ENCODE results near the gene MSI1. TPM values are rescaled to one million over a fixed set of nuclear protein-coding genes. Genes with fewer than 3 reads are reported as not detected.

MSI1 gene
- polyA plus RNA-seq, 6 donors from 2014 or later = not detected

- Mint-ChIP-seq H3K9me3 (peaks cover 0 to 2% (median 0%) of the 10 kb centered on the region in 7 donors), H3K4me1 (peaks cover 4 to 10% (median 10%) of the 10 kb centered on the region in 3 donors), H3K36me3 (no peaks in the 10 kb centered on the region), H3K27me3 (peaks cover 69 to 94% (median 91%) of the 10 kb centered on the region in 3 donors), H3K4me3 (peak overlapping the region in 5 of 8 donors; percentile 33 to 66 (median 45)), H3K27ac (no peak overlapping the region)
- peak; percentile 15 for DNase-seq
- ATAC-seq (ENCODE audit: low read depth in 2 of 2) = peak; percentile 68 to 76
Measured at GRCh38 chr12:120361506-120362208, 7.3 kb downstream of the MSI1 start.

- no peak overlapping the region for H3K27ac Mint-ChIP-seq
Measured at GRCh38 chr12:120359128-120359527, 9.8 kb downstream of the MSI1 start.

GRCh38 chr12:120358412-120359100 lies 10.4 kb downstream of the MSI1 start:
- Mint-ChIP-seq H3K27ac (no peak overlapping the region), H3K4me3 (no peak overlapping the region), H3K9me3 (peaks cover 0 to 2% (median 0%) of the 10 kb centered on the region in 7 donors), H3K4me1 (peaks cover 7 to 10% (median 10%) of the 10 kb centered on the region in 3 donors), H3K36me3 (no peaks in the 10 kb centered on the region), H3K27me3 (peaks cover 54 to 76% (median 75%) of the 10 kb centered on the region in 3 donors)
- DNase-seq (no peak), ATAC-seq (ENCODE audit: low read depth in 2 of 2) (no peak)

More at GRCh38 chr12:120359128-120359527, 9.8 kb downstream of the MSI1 start:
- peaks cover 0 to 2% (median 0%) of the 10 kb centered on the region in 7 donors for H3K9me3 Mint-ChIP-seq
- peaks cover 56 to 77% (median 77%) of the 10 kb centered on the region in 3 donors for H3K27me3 Mint-ChIP-seq
- H3K36me3 Mint-ChIP-seq = no peaks in the 10 kb centered on the region
- peak overlapping the region in 1 of 8 donors; percentile 1 for H3K4me3 Mint-ChIP-seq
- DNase-seq (no peak), ATAC-seq (ENCODE audit: low read depth in 2 of 2) (no peak)
- peaks cover 7 to 10% (median 10%) of the 10 kb centered on the region in 3 donors for H3K4me1 Mint-ChIP-seq

- Mint-ChIP-seq H3K27ac (peak overlapping the region in 1 of 6 donors; percentile 28), H3K27me3 (peaks cover 48 to 73% (median 72%) of the 10 kb centered on the region in 3 donors), H3K4me1 (peaks cover 5 to 7% (median 6%) of the 10 kb centered on the region in 3 donors), H3K4me3 (no peak overlapping the region), H3K36me3 (no peaks in the 10 kb centered on the region), H3K9me3 (no peaks in the 10 kb centered on the region)
- ATAC-seq (ENCODE audit: low read depth in 2 of 2) (no peak), DNase-seq (no peak)
Measured at GRCh38 chr12:120357104-120357503, 11.9 kb downstream of the MSI1 start.

- peaks cover 2 to 5% (median 3%) of the 10 kb centered on the region in 3 donors for H3K4me1 Mint-ChIP-seq
- DNase-seq (peak; percentile 57), ATAC-seq (ENCODE audit: low read depth in 2 of 2) (peak; percentile 83 to 85)
- no peak overlapping the region for H3K27ac Mint-ChIP-seq
- peaks cover 46 to 68% (median 67%) of the 10 kb centered on the region in 3 donors for H3K27me3 Mint-ChIP-seq
- H3K36me3 Mint-ChIP-seq = no peaks in the 10 kb centered on the region
- H3K9me3 Mint-ChIP-seq = no peaks in the 10 kb centered on the region
- no peak overlapping the region for H3K4me3 Mint-ChIP-seq
Measured at GRCh38 chr12:120356567-120357030, 12.4 kb downstream of the MSI1 start.

- Mint-ChIP-seq H3K4me3 (no peak overlapping the region), H3K27me3 (peaks cover 34 to 56% (median 46%) of the 10 kb centered on the region in 3 donors), H3K4me1 (peaks cover 0 to 3% (median 0%) of the 10 kb centered on the region in 3 donors), H3K9me3 (no peaks in the 10 kb centered on the region), H3K27ac (peak overlapping the region in 1 of 6 donors; percentile 49), H3K36me3 (no peaks in the 10 kb centered on the region)
- ATAC-seq (ENCODE audit: low read depth in 2 of 2) (no peak), DNase-seq (no peak)
Measured at GRCh38 chr12:120353556-120354317, 15.2 kb downstream of the MSI1 start.

GRCh38 chr12:120353136-120353535 lies 15.8 kb downstream of the MSI1 start:
- Mint-ChIP-seq H3K27me3 (peaks cover 31 to 53% (median 43%) of the 10 kb centered on the region in 3 donors), H3K4me1 (peaks cover 0 to 3% (median 0%) of the 10 kb centered on the region in 3 donors), H3K27ac (peak overlapping the region in 1 of 6 donors; percentile 49), H3K9me3 (no peaks in the 10 kb centered on the region), H3K36me3 (no peaks in the 10 kb centered on the region), H3K4me3 (no peak overlapping the region)
- DNase-seq (no peak), ATAC-seq (ENCODE audit: low read depth in 2 of 2) (no peak)

GRCh38 chr12:120352117-120352516 lies 16.8 kb downstream of the MSI1 start:
- peaks cover 0 to 3% (median 0%) of the 10 kb centered on the region in 3 donors for H3K4me1 Mint-ChIP-seq
- no peaks in the 10 kb centered on the region for H3K9me3 Mint-ChIP-seq
- H3K27ac Mint-ChIP-seq = peak overlapping the region in 2 of 6 donors; percentile 68 to 90
- no peak for DNase-seq
- H3K36me3 Mint-ChIP-seq = no peaks in the 10 kb centered on the region
- ATAC-seq (ENCODE audit: low read depth in 2 of 2) = no peak
- no peak overlapping the region for H3K4me3 Mint-ChIP-seq
- peaks cover 21 to 52% (median 40%) of the 10 kb centered on the region in 3 donors for H3K27me3 Mint-ChIP-seq

- no peaks in the 10 kb centered on the region for H3K36me3 Mint-ChIP-seq
- no peak overlapping the region for H3K27ac Mint-ChIP-seq
- no peak overlapping the region for H3K4me3 Mint-ChIP-seq
- H3K9me3 Mint-ChIP-seq = no peaks in the 10 kb centered on the region
- ATAC-seq (ENCODE audit: low read depth in 2 of 2) (no peak), DNase-seq (no peak)
- peaks cover 13 to 56% (median 43%) of the 10 kb centered on the region in 3 donors for H3K27me3 Mint-ChIP-seq
- no peaks in the 10 kb centered on the region for H3K4me1 Mint-ChIP-seq
Measured at GRCh38 chr12:120350576-120351350, 18.2 kb downstream of the MSI1 start.

- no peak for DNase-seq
- ATAC-seq (ENCODE audit: low read depth in 2 of 2) = no peak
- H3K27ac Mint-ChIP-seq = no peak overlapping the region
- no peaks in the 10 kb centered on the region for H3K9me3 Mint-ChIP-seq
- no peaks in the 10 kb centered on the region for H3K36me3 Mint-ChIP-seq
- no peaks in the 10 kb centered on the region for H3K4me1 Mint-ChIP-seq
- peaks cover 6 to 59% (median 34%) of the 10 kb centered on the region in 3 donors for H3K27me3 Mint-ChIP-seq
- H3K4me3 Mint-ChIP-seq = no peak overlapping the region
Measured at GRCh38 chr12:120347766-120348165, 21.2 kb downstream of the MSI1 start.

- DNase-seq = no peak
- Mint-ChIP-seq H3K9me3 (no peaks in the 10 kb centered on the region), H3K27me3 (peaks cover 0 to 56% (median 32%) of the 10 kb centered on the region in 3 donors), H3K27ac (no peak overlapping the region), H3K36me3 (no peaks in the 10 kb centered on the region), H3K4me1 (no peaks in the 10 kb centered on the region), H3K4me3 (no peak overlapping the region)
- ATAC-seq (ENCODE audit: low read depth in 2 of 2) = no peak
Measured at GRCh38 chr12:120346681-120347080, 22.3 kb downstream of the MSI1 start.

- H3K27me3 Mint-ChIP-seq = peaks cover 0 to 52% (median 37%) of the 10 kb centered on the region in 3 donors
- no peaks in the 10 kb centered on the region for H3K4me1 Mint-ChIP-seq
- no peak for ATAC-seq (ENCODE audit: low read depth in 2 of 2)
- H3K9me3 Mint-ChIP-seq = no peaks in the 10 kb centered on the region
- no peak overlapping the region for H3K27ac Mint-ChIP-seq
- no peak overlapping the region for H3K4me3 Mint-ChIP-seq
- DNase-seq = no peak
- no peaks in the 10 kb centered on the region for H3K36me3 Mint-ChIP-seq
Measured at GRCh38 chr12:120346031-120346430, 22.9 kb downstream of the MSI1 start.

Measured in naive B cell (primary cell).